Right renal pelvis (tissue), 4 donors: ENCODE measurements around the gene LHPP. TPM values are rescaled to one million over a fixed set of nuclear protein-coding genes. Genes with fewer than 3 reads are reported as not detected.
"Not testable (repeated sequence)": the region's sequence is repeated elsewhere in the genome, so short reads cannot be mapped to it uniquely, and the experiment has no call there.

Experiments used
- DNase-seq, 4 donors: peaks; one replicate each; pipeline ENCODE4 v3.0.0-alpha.2; 2013; ENCODE audit warnings: low read depth in 4 of 4, low spot score in 3 of 4, missing footprints in 1 of 4
- polyA plus RNA-seq, 4 donors: library from polyadenylated mRNA; unstranded; fragments of 120-200 nt; gene quantifications; one replicate each; pipeline ENCODE4 v1.2.1, GENCODE V29; 2013; ENCODE audit not compliant: insufficient read length in 4 of 4

The LHPP gene
- polyA plus RNA-seq, 4 donors, result 18.1 to 23.5 (median 21.8) TPM

DNA sequence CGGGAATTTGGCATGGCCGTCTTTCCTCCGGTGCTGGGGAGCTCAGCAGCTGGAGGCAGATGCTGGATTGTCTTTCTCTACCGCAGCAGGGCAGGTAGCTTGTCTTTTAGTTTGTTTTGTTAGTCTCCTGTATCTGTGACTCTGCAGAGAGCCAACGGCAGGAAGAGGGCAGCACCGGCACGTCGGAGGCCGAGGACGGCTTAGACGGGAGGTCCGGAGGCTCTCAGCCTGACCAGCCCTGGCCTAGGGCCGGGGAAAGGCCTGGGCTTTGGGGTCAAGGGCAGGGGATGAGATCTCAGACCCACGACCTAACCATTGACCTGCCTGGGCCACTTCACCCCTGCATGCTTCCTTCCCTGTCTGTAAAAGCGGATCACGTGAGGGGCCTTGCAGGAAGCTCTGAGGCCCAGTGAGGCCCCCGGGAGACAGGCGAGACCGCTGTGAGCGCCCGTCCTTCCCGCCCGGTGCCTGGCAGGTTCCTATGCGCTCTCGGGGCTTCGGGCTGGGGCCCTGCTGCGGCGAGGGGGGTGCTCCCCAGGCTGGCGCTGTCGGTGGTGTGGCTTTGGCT is 72.7 kb downstream of the LHPP start:
- no peak for DNase-seq

DNA sequence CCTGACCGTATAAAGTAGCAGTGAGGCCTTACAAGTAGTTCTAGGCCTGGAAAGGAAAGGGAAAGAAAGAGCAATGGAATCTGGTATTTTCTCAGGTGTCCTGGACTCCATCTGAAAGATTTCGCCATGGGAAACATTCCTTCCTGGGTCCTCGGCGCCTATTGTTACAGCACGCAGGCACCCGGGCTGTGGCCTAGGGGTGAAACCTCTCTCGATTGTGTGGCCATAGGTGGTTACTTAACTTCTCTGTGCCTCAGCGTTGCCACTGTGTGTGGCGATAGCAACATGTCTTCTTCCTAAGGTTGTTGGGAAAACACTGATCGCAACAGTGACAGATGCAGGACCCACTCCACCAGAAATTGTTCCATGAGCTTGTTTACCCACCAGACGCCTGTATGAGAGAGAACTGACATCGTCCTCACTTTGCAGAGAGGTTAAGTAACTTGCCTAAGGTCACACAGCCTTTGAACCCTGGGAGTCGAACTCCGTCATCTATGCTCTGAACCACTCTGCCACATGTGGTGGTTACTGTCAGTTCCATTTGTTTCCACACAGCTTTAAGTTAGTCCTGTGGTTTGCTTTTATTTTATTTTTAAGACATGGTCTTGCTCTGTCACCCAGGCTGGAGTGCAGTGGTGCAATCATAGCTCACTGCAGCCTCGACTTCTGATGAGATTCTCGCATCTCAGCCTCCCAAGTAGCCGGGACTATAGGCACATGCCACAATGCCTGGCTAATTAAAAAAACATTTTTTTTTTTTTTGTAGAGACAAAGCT is 73.4 kb downstream of the LHPP start:
- no peak for DNase-seq

DNA sequence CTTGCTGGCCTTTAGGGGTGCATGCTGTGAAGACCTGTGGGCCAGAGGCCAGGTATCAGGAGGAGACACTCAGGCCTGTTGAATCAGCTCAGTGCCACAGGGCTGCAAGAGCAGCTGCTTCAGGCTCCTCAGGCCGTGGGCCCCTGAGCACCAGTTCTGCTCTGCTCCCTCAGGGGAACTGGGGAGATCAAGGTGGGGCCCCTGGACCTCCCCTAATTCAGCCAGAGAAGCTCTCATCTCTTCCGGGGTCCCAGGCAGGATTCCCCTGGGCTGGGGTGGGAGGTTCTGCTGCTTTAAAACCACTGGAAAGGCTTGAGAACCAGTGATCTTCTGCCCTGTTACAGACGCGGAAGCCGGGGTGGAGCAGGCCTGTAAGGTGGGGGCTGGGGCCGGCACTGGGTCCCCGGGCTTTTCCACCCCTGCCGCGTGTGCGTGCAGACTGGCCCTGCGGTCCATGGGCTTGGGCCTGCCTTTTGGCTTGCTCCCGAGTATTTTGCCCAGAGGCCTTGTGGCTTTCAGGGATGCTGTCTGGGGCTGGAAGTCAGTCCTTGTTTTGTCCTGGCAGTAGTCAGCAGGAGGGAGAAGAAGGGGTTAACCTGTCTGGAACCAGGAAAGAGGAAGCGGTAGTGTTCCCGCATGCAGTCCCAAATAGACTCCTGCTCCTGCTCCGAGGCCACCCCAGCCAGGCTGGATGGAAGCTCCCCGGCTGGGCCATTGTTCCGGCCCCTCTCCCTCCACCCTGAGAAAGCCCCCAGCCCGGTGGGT is 74.3 kb downstream of the LHPP start:
- no peak for DNase-seq

DNA sequence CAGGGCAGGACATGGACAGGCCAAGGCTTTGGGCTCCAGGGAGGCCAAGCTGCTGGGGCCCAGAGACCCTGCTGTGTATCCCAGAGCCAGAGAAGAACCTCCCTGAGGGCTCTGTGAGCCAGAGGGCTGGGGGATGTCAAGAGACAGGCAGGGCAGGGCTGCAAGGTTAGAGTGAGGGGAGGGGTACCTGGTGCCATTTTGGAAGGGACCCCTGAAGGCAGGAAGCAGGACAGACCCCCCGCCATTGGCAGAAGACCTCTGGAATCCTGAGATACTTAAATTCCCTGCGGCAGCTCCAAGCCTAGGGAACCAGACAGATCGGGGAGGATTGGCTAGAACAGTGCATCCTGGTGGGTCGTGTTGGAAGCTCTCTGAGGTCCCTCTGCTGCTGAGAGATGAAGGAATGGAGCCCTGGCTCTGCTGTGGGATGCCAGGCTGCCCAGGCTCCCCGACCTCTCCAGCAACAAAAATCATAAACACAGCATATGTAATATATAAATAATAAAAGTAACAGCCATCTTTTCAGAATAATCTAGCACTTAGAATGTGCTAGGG is 75.0 kb downstream of the LHPP start:
- no peak for DNase-seq

DNA sequence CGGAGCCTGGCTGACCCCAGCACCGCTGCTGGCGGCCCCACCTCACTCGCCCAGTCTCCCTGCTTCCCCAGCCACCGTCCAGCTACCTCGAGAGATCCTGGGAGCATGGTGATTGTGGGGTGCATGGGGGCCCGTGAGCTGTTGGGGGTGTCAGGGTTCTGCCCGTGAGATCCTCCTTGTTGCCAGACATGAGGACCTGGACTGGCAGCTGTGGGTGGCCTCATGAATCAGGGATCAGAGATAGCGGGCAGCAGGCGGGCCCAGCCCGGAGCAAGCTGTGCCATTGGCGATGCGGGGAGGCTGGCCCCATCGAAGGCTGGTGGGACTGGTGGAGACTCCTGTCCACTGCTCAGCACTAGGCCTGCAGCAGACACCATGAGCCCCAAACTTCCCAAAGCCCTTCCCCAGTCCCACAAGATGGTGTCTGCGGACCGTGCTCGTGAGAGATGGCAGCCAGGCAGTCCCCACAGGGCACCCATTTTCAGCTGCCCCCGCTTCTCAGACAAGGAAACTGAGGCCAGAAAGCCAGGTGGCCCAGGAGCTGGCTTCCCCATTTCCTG is 75.6 kb downstream of the LHPP start:
- DNase-seq, result no peak

DNA sequence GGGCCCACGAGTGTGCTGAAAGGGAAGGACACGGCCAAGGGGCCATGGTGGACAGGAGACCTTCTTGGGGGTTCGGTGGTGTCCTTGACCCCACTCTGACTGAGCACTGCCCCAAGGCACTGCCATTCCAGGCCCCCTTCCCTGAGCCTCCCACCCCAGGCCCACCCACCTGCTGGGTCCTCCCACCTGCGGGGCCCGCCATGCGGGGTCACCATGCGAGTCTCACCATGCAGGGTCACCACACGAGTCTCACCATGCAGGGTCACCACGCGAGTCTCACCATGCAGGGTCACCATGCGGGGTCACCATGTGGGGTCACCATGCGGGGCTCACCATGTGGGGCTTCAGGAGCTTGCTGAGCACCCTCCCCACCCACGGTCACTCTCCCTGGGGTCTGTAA is 76.3 kb downstream of the LHPP start:
- no peak for DNase-seq

DNA sequence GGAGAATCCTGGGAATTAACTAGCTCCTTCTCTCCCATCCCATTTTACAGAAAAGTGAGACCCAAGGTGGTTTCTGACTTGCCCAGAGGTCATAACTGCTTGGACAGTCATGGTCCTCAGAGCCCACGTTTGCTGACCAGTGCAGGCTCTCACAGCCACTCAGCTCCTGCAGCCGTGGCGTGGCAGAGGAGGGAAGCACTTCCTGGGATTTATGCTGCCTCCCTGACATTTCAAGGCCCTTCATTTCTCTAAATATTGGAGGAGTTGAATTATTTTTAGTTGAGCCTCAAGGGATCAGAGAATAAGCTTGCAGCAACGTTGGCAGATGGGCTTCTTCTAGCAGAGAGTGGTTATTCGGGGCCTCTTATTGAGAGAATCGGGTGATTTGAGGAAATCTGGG is 77.1 kb downstream of the LHPP start:
- no peak for DNase-seq

DNA sequence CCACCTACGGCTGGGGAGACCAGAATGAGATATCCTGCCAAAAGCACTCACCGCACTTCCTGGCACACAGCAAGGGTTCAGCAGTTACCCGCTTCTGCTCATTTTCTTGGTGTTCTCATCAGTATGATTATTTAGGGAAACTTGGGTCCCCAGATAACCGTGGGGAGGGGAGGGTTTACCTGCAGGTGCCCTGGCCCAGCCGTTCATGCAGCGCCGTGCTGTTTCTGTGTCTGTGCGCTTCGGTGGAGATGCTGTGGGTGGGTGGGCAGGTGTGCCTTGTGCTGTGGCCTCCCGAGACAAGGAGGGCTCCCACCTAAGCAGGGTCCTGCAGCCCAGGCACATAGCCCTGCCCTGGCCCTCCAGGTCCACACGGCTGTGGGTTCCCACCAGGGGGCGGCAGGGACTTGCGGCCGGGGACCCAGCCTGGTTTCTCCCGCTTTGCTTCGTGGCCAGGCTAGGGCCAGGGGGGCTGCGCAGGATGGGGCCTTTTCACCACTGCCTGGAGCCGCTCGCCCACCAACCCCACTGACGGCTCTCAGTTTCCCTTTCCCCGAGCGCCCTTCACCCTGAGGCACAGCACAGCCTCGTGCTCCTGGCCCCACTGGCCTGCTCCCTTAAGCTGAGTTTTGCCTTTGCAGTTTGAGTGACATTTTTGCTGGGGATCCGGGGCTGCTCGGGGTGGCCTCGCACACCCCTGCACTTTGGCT is 78.5 kb downstream of the LHPP start:
- peak in 2 of 4 donors; percentile 43 to 51 for DNase-seq

DNA sequence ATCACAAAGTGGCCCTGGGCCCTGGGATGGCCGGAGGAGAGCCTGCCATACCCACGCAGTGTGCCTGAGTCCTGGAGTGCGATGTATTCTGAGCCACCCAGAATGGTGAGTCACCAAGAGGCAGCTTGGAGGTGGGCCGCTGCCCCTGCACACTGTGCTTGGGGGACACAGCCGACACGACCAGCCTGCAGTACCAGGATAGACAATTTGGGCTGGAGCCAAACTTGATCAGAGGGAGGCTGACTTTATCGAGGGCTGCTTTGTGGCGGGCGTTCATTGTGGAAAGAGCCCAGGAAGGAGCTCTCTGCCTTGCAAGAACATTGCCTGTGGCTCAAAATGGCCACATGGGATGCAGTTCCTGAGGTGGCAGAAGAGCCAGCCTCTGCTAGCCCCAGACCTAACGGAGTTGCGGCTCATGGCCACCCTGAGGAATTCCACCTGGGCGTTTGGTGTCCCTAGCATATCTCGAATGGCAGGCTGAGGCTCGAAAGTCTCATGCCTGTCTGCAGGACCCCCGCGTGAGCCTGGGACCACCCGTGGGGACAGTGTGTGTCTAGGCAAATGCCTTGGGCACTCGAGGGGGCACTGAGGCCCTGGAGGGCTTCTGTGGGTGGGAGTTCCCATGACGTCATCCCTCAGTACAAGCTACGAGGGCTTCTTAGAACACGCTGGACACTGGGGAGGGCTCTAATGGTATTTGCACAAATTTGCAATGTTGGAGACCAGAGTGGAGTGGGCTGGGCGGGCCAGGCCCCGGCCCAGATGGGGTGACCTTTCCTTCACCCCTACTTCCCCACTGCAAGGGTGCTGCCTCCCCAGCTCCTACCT is 79.7 kb downstream of the LHPP start:
- no peak for DNase-seq

DNA sequence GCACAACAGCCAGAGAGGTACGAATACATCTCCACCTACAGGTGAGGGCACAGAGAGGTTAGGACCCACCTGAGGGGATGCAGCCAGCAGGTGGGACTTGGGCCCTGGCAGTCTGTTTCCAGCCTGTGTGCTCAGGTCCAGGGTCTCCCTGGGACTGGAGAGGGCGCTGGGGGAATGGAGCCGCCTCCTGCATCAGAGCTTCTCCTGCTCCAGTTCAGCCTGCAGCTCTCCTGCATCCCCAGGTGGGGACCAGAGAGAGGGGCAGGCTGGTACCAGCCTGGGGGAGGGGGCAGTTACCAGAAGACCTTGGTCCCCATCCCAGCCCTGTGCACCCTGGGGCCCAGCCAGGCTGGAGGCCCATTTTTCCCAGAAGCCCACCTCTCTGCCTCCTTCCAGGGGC is 80.7 kb downstream of the LHPP start:
- DNase-seq, result no peak

DNA sequence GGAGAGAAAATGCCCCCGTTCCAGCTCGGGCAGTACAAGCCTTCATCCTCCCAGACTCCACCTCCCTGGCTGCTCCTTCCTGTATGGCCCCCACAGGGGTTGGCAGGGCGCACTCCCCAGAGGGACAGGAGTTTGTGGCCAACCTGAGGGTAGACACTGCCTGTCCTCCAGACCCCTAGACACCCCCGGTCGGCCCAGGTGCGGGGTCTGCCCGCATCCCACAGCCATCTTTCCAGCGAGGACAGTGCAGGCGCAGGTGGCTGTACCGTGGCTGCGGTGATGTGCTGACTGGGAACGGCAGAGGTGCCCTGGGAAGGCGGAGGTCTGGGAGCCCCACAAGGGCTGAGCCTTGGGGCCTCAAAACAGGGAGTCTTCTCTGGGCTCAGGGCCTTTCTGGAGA is 81.5 kb downstream of the LHPP start:
- no peak for DNase-seq

DNA sequence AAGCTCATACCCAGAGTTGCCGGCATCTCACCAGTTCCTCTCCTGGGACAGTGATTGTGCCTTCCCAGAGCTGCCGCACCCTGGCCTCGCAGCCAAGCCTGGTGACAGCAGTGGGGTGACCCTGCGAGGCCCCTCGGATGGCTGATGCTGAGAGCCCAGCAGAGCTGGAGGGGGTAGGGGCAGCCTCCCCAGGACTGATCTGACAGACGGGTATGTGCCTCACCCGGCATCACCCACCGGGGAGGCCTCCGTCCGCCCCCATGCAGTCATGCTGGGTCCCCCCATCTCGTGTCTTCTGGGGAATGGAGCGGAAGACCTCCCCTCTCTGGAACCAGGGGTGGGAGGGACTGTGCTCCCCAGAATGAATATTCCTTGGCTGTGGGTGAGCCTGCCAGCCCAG is 82.3 kb downstream of the LHPP start:
- DNase-seq, result no peak

DNA sequence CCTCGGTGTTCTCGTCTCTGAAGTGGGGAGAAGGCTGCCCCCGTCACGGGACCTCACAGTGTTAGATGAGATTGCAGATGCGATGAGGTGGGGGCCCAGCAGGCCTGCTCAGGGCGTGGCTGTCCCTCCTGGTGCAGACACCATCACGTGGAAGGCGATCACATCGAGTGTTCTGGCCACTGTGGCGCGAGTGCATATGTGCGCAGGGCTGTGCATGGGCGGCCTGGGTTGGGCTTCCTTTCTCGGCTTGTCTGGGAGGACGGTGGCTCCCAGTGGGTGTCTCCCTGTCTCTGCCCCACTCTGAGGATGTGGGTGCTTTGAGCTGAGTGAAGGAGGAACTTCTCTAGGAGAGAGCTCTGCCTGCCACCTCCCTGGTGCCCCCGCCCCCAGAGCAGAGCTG is 83.1 kb downstream of the LHPP start:
- DNase-seq, result no peak

DNA sequence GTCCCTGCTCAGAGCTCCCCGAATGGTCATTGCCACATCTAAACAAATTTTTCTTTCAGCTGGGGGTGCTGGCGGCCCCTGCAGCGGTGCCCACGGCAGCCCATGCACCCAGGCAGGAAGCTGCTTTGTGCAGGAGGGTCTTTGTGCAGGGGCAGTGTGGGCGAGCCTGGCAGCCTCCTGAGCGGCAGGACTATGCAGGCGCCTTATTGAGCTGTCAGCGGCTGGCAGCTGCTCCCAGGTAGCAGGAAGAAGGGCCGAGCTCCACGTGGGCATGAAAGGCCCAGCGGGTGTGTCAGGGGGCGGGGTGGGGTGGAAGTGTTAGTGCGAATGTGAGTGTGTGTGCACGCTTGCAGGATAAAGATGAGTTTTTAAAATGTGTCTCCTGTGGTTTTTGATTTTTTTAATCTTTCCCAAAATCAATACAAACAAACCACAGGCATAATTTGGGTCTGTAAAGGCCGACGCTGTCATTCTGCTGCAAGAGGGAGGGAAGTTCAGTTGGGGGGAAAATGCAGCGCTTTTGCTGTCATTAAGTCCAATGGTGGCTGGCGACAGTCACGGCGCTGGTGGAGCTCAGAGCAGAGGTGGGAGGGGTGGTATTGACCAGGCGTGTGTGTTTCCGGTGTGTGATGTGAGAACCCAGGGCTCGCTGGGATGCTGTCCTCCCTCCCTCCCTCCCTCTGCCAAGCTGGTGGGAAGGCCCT is 83.9 kb downstream of the LHPP start:
- DNase-seq, result no peak

DNA sequence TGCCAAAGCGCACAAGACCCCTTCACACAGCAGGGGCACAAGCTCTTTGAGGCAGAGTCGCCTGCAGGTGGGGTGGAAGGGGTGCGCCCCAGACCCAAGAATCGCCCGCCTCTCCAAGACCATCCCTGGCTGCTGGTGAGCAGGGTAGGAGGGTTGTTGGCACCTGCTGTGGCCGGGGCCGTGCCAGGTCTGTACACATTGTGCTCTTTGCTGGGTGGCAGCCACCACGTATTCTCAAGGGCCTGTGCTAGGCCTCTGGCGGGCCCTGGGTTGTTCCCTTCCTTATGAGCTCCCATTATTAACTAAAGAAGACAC is 84.4 kb downstream of the LHPP start:
- DNase-seq, result no peak

DNA sequence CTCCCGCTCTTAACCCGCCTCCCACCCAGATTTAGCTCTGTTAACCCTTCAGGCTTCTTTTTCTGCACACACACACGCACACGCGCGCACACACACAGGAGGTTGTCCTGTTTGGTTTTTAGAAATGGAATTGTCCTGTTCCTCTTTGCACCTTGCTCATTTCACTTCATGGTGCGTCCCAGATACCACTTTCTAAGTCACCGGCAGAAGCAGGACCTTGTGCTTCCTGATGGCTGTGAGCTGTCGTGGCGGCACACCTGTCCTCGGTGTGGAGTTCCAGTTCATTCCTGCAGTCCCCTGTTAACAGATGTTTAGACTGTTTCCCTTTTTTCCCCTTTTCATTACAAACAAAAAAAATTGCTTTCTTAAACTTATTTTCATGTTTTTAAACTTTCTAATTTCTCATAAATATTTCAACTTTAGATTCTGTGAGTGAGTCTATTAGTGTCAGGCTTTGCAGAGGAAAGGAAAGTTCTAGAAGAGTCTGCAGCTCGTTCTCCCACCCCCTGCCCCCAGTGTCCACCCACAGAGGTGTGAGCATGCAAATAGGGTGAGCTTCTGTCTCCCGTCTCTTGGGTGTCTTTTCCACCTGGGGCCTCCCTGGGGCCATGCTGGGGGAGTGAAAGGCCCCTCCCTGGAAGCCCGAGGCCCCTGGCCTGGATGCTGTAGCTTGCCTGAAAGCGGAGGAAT is 85.5 kb downstream of the LHPP start:
- no peak for DNase-seq

DNA sequence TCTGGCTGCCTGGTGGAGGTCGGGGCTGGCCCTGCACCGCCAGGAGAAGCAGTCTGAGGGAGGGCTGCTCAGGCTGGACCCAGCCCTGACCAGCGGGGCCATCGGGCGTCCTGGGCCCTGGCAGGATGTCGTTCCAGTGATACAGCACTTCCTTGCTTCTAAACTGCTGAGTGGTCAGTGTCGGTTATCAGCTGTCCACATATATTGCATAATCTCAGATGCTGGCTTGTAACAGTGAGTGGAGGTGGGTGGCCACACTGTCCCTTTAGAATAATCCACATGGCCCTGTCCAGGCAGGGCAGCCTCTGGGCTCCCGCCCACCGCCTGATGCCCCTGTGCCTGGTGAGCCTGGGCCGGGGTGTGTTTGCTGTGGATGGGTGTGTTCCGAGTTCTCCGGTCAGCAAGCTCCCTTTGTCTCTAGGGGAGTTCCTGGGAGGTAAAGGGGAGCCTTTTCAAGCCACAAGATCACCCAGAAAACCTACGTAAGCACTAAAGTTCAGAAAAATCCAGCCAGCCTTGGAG is 86.1 kb downstream of the LHPP start:
- DNase-seq, result no peak

DNA sequence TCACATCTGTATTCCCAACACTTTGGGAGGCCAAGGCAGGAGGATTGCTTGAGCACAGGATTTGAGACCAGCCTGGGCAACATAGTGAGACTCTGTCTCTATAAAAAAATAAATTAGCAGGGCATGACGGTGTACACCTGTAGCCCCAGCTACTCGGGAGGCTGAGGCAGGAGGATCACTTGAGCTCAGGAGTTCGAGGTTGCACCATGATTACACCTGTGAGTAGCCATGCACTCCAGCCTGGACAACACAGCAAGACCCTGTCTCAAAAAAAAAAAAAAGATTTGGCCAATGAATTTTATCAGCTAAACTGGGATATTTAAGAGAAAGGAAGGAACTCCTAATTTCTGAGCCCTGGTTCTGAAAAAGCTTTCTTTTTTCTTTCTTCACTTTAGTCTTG is 87.5 kb downstream of the LHPP start:
- not testable (repeated sequence) for DNase-seq
